ENCODE results near the gene ZBTB8A.
"Not testable (repeated sequence)": the region's sequence is repeated elsewhere in the genome, so short reads cannot be mapped to it uniquely, and the experiment has no call there.

Gene ZBTB8A

DNA sequence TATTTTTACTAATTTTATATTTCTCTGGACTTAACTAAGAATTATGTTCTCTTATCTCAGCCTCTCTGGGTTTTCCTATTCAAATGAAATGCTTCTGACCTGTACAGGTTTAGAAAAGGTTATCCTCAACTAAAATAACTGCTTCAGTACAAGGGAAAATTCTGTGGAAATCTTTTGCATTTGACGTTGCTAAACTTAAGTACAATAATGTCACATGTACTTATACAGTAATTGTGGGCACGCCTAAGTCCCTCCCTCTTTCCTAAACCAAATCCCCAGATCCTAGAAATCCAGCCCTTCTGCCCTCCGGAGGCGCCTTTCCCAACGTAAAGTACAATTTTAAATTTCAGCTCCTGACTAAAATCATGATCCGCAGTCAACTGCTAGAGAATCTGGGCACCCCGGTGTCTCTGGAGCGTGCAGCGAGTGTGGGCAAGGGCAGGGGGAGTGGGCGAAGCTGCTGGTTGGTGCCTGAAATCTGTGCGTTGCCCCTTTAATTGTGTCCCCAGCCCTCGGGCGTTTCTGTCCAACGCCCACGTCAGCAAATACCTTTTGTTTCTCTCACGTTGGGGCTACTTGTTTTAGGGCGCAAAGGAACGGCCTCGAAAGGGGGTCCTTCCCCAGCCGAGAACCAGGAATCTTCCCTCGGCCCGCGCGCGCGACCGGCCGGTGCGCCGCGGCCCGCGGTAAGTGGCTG is at the start of gene ZBTB8A:
ZBTB8A (plus strand) TSS at position 541 of the 697 bp plus-strand sequence. CDS start 53,505 bp downstream, outside the sequence.
- DNase-seq: no peak

DNA sequence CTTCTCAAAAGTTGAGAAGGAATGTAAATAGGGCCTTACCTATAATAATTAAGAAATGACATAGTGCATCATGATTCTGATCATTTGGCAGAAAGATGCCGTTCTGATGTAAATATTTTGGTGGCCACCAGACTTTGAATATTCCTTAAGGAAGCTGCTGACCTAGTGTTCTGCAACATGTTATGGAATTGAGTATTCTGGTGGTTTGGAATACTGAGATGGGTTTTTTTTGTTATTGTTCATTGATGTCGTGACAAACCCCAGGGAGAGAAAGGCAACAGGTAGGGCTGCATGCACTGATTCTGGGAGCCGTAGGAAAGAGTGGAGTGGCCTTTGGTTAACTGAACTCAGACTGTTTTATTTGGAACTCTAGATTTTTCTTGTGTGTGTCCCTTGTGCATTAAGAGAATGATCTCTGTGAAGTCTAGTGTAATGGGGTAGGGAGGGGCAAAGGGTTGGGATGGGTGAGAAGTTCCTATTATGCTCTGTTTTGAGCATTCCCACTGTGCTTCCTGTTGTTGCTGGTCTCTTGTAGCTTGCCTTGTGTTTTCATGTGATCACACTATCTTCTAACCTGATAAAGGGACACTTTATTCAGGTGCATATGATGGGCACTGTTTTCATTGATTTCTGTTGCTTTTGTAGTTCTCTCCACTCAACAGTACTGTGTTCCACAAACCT is 49.3 kb upstream of the ZBTB8A start:
- no peak for DNase-seq

DNA sequence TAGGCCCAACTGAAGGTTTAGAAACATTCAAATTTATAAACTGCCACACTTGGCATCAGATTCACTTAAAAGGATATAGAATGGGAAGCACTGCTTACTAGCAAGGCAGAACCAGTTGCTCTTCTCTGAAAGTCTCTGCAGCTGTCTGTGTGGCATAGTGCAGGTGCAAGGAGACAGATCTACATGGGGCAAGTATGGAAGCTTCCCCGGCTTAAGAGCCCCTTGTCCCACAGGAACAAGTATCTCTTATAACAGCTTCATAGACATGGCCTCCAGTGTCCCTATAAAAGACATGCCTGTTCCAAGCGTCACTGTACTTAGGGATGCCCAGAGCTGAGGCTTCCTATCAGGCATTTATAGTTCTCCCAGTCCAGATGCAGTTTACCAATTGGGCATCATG is 47.8 kb upstream of the ZBTB8A start:
- no peak for DNase-seq

DNA sequence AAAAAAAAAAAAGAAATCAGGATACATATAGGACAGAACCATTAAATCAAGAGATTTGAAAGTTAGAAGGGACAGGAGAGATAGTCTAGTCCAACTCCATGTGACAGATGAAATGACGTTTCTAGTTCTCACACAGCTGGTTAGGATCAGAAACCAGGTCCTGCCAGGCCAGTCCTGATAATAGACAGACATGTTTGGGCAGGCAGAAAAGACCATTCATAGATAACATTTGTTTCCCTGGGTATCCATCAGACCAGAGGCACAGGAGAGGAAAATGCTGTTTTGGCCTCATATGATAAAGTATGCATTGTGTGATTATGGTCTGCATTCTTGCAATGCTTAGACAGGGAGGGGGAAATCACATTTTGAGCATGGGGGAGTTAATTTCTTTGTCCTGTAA is 45.0 kb upstream of the ZBTB8A start:
- no peak for DNase-seq

DNA sequence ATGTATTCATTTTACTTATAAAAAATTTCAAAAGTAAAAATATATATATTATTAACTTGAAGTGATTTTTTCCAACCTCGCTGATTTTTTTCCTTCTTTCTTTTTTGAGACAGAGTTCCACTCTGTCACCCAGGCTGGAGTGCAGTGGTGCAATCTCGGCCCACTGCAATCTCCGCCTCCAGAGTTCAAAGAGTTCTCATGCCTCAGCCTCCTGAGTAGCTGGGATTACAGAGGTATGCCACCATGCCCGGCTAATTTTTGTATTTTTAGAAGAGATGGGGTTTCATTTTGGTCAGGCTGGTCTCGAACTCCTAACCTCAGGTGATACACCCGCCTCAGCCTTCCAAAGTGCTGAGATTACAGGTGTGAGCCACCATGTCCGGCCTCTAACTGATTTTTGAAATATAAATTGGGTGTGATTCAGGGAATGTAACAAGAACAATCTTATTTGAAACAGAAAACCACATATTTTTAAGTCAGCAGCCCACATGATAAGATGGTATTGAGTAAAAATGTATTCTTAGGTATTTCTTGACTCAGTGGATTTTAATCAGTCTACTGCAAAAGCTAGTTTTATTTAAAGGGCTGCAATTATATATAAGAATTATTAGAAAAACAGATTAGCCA is 44.4 kb upstream of the ZBTB8A start:
- DNase-seq: no peak

DNA sequence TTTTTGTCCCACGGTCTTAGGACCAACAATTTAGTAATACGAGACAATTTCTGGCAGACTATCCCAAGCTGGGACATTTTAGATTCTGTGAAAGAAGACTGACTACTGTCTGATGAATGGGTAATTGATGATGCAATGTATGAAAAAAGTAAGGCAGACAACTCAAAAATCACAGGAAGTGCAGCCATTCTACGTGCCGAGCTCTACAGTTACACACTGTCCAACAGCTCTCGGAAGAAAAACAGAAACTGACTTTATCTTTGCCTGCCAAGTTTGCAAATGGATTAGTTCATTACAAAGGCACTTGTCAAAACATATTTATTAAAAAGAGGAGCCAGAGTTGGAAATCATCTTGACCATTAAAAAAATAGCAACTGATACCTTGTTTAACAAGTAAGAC is 43.1 kb upstream of the ZBTB8A start:
- no peak for DNase-seq

DNA sequence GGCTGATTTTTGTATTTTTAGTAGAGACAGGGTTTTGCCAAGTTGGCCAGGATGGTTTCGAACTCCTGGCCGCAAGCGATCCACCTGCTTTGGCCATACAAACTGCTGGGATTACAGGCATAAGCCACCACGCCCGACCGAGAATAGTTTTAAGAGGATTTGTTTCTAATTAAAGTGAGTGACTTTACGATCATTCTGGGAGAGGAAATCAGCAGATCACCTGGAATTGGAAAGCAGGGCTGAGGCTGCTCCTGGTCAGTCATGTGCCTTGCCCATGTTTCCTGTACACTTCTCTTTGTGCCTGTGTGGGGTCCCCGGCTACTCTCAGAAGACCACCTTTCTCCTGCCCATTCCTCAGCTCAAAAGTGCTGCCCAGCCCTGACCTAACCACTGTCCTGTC is 40.5 kb upstream of the ZBTB8A start:
- DNase-seq: no peak

DNA sequence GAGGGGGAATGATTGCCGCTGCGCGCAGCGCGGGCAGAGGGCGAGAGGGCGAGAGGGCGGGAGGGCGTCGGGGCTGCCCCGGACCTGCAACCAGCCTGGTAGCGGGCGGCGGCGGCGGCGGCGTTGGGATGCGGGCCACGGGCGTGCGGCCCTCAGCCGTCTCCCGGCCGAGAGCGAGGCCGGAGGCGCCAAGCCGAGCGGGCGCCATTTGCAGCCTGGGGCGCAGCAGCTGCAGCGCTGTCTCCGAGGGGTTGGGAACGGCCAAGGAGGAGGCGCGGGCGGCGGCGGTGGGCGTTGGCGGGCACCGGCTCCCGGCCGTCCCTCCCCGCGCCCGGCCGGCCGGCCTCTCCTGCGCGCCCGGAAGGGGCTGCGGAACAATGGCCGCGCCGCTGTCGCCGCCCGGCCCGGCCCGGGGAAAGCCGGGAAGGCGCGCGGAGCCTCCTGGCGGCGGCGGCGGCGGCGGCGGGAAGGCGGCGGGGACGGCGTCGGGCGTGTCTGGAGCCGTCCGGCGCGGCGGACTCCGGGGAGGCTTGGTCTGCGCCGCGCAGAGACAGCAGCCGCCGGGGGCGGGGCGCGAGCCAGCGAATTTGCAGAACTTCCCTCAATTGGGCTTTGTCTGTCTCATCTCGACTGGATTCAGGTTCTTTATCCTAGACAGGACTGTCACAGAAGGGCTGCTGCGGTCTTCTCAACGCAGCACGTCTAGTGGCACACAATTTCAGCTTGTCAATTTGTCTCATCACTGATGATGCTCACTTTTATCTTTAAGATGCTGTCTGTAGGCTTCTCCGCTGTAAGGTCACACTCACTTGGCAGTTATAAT is 38.6 kb upstream of the ZBTB8A start:
- peak; percentile 12 for DNase-seq

DNA sequence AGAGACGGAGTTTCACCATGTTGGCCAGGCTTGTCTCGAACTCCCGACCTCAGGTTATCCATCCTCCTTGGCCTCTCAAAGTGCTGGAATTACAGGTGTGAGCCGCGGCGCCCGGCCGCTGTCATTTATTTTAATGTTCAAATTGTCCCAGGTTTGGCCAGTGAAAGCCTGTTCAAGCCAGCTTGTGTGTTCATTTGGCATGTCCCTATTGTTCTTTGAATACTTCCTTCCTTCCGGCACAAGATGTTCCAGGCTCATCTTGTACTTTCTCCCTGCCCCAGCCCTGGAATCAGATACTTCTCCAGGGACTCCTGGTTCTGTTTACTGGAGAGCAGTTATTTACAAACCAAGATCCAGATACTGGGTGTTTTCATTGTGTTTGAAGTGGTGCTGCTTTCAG is 37.4 kb upstream of the ZBTB8A start:
- no peak for DNase-seq

DNA sequence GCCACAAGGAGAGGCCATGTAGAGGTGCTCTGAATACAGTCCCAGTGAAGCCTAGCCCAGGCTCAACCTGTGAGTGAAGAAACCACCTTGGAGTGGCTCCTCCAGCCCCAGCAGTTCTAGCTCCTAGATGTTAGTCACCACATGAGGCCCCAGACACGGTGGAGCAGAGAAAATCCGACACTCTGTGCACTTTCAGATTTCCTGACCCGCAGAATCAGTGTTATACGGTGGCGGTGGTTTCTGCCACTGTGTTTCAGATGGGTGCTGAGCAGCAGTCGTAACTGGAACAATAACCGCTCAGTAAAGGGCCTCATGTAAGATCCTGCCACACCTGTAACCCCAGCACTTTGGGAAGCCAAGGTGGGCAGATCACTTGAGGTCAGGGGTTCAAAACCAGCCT is 36.1 kb upstream of the ZBTB8A start:
- no peak for DNase-seq

DNA sequence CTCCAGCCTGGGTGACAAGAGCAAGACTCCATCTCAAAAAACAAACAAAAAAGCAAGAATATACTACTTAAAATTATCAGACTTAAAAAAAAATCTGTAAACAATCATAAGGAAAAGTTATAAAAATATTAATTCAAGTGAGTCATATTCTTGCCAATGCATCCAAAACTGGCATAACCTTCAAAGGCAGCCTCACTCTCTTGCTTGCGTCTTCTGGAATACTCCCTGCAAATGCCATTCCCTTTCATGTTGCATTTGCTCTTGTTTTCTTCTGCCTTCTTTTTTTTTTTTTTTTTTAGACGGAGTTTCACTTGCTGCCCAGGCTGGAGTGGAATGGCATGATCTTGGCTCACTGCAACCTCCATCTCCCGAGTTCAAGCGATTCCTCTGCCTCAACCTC is 32.2 kb upstream of the ZBTB8A start:
- DNase-seq: no peak

DNA sequence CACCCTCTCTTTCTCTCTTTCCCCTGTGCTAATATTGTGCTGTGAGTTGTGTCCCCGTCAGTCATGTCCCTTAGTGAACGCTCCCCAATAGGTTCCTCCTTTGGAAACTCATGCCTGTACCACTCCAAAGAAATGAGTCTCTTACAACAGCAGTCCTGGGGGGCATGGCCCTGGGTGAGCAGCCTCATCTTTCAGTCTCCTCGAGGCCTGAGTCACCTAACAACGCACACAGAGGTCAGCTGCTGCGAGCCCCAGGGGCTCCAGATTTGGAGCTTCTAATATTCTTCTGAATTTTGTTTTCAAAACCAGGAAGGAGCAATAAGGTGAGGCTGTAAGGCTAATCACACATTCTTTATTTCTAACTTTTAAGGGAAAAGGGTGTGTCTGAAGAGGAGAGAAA is 30.5 kb upstream of the ZBTB8A start:
- DNase-seq: no peak

DNA sequence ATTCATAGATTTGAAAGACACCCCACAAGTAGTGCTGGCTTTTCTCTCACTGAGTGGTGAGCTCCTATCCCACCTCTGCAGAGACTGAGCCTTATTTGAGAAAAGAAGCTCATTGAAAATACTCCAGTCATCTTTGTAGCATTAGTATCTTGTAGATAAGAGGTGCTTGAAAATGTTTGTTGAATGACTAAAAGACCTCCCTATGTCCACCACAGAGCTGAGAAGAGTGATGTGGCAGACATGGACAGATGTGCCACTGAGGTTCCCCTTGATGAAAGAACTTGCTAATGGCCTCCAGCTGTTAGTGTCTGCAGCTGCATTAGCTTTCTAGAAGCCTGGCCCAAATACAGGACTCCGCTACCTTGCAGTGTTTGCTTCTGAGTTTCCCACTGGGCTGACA is 29.3 kb upstream of the ZBTB8A start:
- no peak for DNase-seq

DNA sequence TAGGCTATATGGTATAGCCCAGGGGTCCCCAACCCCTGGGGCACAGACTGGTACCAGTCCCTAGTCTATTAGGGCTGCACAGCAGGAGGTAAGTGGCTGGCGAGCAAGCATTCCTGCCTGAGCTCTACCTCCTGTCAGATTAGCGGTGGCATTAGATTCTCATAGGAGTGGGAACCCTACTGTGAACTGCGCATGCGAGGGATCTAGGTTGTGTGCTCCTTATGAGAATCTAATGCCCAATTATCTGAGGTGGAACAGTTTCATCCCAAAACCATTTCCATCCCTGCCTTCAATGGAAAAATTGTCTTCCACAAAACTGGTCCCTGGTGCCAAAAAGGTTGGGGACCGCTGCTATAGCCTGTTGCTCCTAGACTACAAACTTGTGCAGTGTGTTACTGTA is 22.8 kb upstream of the ZBTB8A start:
- no peak for DNase-seq

DNA sequence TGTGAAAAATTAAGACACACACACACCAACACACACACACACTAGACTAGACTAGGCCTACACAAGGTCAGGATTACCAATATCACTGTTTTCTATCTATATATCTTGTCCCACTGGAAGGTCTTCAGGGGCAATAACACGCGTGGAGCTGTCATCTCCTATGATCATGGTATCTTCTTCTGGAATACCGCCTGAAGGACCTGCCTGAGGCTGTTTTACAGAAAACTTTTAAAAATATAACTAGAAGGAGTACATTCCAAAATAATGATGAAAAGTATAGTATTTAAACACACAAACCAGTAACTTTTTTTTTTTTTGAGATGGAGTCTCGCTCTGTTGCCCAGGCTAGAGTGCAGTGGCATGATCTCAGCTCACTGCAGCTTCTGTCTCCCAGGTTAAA is 20.3 kb upstream of the ZBTB8A start:
- no peak for DNase-seq

DNA sequence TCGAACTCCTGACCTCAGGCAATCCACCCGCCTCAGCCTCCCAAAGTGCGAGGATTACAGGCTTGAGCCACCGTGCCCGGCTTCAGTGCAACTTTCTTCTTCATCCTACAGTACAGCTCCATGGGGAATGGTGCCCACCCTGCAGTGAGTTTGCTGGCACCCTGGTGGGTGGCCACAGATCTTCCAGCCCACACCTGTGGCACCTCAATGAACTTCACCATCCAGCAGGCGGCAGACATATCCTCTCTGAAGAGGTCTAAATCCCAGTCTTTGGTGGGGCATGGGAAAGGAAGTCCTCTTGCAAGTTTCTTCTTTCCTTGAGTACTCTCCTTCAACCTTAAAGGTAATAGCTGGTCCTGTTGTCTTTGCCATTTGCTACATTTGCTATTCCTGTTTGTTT is 18.1 kb upstream of the ZBTB8A start:
- DNase-seq: no peak

DNA sequence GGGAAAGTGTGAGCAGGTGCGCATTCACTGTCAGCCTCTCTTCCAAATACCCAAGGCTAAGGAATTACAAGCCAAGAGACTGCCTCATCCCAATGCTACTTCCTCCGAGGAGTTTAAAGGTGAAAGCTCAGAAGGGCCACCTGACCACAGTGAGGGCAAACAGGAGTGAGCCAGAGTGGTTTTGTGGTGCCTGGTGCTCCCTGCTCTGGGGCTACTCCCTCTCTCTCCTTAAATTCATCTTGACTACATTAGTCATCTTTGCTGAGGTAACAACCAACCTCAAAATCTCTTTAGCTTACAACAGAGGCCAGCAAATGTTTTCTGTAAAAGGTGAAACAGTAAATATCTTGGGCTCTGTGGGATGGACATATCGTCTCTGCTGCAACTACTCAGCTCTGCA is 14.2 kb upstream of the ZBTB8A start:
- no peak for DNase-seq

DNA sequence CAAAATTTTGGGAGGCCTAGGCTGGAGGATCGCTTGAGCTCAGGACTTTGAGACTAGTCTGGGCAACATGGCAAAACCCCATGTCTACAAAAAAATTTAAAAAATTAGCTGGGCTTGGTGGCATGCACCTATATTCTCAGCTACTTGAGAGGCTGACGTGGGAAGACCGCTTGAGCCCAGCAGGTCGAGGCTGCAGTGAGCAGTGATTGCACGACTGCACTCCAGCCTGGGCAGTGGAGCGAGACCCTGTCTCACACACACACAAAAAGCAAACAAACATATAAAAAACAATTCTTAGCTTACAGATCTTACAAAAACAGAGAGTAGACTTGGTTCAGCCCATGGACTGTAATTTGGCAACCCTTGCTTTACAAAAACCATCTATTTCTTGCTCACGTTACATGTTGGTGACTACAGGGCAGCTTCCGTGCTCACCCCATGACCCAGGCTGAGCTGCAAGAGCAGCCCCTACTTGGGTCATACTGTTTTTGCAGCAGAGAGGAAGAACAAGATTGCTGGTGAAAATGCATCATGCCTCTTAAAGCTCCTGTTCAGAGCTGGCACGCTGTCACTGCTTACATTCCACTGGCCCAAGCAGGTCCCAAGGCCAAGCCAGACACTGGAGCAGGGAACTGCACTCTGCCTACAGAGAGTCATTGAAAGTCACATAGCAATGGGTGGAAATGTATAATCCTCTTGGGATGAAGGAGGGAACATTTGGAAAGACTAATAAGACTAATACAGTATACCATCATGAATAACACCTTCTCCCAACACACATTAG is 13.4 kb upstream of the ZBTB8A start:
- DNase-seq: no peak

DNA sequence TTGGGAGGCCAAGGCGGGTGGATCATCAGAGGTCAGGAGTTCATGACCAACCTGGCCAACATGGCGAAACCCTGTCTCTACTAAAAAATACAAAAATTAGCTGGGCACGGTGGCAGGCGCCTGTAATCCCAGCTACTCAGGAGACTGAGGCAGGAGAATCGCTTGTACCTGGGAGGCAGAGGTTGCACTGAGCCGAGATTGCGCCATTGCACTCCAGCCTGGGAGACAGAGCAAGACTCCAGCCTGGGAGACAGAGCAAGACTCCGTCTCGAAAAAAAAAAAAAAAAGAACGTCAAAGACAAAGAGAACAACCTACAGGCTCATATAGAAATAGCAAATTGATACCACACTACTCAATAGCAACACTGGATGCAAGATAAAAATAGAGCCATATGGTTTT is 10.7 kb upstream of the ZBTB8A start:
- DNase-seq: not testable (repeated sequence)

DNA sequence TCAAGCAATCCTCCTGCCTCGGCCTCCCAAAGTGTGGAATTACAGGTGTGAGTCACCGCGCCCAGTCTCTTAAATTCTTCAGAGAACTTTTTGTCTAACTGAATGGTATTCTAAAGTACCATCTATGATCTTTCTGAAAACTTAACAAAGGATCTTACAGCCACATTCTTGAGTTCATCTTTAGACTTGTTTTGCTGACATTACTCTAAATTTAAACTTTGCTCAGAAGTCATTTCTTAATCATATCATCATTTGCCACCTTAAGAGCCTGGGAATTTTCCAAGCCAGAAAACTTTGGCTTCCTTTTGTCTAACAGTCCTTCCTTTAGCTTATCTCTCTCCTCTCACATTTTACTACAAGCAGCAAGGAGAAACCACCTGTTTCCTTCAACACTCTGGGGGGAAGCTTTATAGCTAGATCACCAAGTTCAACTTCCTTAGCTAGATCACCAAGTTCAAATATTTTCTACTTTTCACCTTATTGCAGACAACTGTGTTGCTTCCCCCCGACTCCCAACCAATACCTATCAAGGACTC is 5.4 kb upstream of the ZBTB8A start:
- no peak for DNase-seq

DNA sequence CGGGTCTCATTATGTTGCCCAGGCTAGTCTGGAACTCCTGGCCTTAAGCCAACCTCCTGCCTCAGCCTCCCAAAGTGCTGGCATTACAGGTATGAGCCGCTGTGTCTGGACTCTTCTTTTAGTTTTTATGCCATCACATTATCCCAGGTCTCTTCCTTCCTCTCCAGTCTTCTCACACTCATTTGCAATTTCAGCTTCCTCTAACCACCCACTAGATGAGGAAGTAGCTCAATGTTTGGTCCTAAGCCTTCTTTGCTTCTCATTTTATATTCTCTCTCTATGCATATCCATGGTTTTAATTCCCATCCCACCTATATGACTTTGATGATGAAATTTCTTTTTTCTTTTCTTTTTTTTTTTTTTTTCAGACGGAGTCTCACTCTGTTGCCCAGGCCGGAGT is 3.1 kb upstream of the ZBTB8A start:
- DNase-seq: no peak

DNA sequence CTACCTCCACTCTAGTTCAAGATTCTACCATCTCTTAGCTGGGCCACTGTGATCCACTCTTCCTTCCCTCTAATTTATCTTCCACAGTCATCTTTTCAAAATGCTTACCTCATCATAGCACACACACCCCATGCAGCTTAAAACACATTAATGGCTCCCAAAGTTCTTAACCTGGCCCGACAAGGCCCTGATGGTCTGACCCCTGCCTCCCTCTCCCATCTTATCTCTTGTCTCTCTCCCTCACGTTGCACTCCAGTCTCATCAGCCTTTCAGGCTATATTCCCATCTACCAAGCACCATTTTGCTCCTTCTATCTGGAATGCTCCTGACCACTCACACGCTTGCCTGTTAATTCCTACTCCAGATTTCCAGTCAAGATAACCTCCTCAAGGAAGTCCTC is 2.5 kb upstream of the ZBTB8A start:
- DNase-seq: no peak
